Spleen (tissue), 7 donors: Measurements from ENCODE around the gene GAPVD1.

Source experiments
- POLR2A ChIP-seq, 3 donors: fragments of 450-650 bp; IDR thresholded peaks; one replicate each; pipeline ENCODE4 v1.5.1; 2017; ENCODE audit warnings: antibody characterized with exemption in 3 of 3, mild to moderate bottlenecking in 1 of 3
- POLR2AphosphoS5 ChIP-seq, 3 donors: sonication (generic); formaldehyde crosslinking; IDR thresholded peaks; one replicate each; pipeline ENCODE4 v1.5.1; 2017; ENCODE audit warnings: antibody characterized with exemption in 3 of 3
- TF ChIP-seq, protein P1 (sequence below), 11 experiments: fragments of 200-600 bp in 7 of 11; fragments of 450-650 bp in 4 of 11; sonication (generic) in 4 of 11; IDR thresholded peaks in 8 of 11; conservative IDR thresholded peaks in 3 of 11; 1 replicate in 7 of 11; 2 replicates in 4 of 11; pipeline versions ENCODE4 v1.4.0 to v1.8.0; 2016 to 2021; ENCODE audit warnings: antibody characterized with exemption in 11 of 11, inconsistent platforms in 4 of 11, mild to moderate bottlenecking in 1 of 11
- donor health status: DM: no; HTN: no; CAD: no; lungs with moderate emphysema.
- donor health status: DM: no; HTN: no; CAD: no.
- donor health status: DM: no; HTN: no; CAD: no.

DNA sequence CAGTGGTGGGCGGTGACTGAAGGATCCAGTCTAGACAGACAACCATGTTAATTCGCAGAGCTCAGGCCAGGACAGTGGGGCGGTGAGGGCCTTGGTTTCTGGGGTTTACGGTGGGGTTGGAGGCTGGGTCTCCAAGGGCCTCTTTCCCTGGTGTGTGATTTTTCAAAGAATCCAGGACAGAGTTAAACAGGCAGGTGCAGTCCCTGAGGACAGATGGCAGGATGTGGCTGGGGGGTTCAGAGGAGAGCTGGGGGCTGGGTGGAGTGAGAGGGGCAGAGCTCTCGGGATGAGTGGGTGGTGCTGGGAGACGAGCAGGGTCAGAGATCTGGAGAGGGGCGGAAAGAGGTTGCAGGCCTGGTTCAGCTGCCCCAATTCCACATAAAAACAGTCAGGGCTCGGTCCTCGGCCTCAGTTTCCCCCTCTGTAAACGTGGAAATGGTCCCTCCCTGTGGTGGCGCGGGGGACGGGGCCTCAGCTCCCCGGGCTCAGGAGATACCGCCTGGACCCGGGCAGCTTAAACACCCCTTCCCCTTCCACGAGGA is 145.9 kb downstream of the GAPVD1 start:
- TF ChIP-seq, protein P1, sequence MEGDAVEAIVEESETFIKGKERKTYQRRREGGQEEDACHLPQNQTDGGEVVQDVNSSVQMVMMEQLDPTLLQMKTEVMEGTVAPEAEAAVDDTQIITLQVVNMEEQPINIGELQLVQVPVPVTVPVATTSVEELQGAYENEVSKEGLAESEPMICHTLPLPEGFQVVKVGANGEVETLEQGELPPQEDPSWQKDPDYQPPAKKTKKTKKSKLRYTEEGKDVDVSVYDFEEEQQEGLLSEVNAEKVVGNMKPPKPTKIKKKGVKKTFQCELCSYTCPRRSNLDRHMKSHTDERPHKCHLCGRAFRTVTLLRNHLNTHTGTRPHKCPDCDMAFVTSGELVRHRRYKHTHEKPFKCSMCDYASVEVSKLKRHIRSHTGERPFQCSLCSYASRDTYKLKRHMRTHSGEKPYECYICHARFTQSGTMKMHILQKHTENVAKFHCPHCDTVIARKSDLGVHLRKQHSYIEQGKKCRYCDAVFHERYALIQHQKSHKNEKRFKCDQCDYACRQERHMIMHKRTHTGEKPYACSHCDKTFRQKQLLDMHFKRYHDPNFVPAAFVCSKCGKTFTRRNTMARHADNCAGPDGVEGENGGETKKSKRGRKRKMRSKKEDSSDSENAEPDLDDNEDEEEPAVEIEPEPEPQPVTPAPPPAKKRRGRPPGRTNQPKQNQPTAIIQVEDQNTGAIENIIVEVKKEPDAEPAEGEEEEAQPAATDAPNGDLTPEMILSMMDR (IDR thresholded peaks at IDR 0.05 in 8 of 11, conservative IDR thresholded peaks at IDR 0.05 in 3 of 11) = no peak
- no peak for TF ChIP-seq POLR2A (IDR thresholded peaks at IDR 0.05)
- TF ChIP-seq POLR2AphosphoS5 (IDR thresholded peaks at IDR 0.05) = no peak
